Smooth muscle cell (in vitro differentiated cells): Measurements from ENCODE around the gene LIG1. TPM values are rescaled to one million over a fixed set of nuclear protein-coding genes. Genes with fewer than 3 reads are reported as not detected.

Experiments
- DNase-seq: peaks from one replicate; lab custom pipeline; 2025; ENCODE audit not compliant: unreplicated experiment; lab: John Stamatoyannopoulos, UW
- H2AFZ ChIP-seq: fragments of 200-600 bp; sonication (generic); 2 replicates; pipeline ENCODE4 v1.6.0; 2016; ENCODE audit warnings: antibody characterized with exemption, low read depth, mild to moderate bottlenecking
- H3F3A ChIP-seq: fragments of 200-600 bp; sonication (generic); 2 replicates; pipeline ENCODE4 v1.6.0; 2017; ENCODE audit warnings: antibody characterized with exemption, low read depth
- H3K27ac ChIP-seq: fragments of 200-600 bp; sonication (generic); 2 replicates; pipeline ENCODE4 v1.5.1; 2016; ENCODE audit warnings: low read depth, mild to moderate bottlenecking
- H3K27me3 ChIP-seq: fragments of 200-600 bp; sonication (generic); 2 replicates; pipeline ENCODE4 v1.6.1; 2016; ENCODE audit warnings: low read depth, mild to moderate bottlenecking
- H3K36me3 ChIP-seq: fragments of 200-600 bp; sonication (generic); 2 replicates; pipeline ENCODE4 v1.5.1; 2016; ENCODE audit warnings: low read depth
- H3K4me1 ChIP-seq: fragments of 200-600 bp; sonication (generic); 2 replicates; pipeline ENCODE4 v1.5.1; 2016; ENCODE audit warnings: low read depth
- H3K4me2 ChIP-seq: fragments of 200-600 bp; sonication (generic); 2 replicates; pipeline ENCODE4 v1.6.0; 2016; ENCODE audit warnings: mild to moderate bottlenecking
- H3K4me3 ChIP-seq: fragments of 200-600 bp; sonication (generic); 2 replicates; pipeline ENCODE4 v1.5.1; 2016; ENCODE audit warnings: mild to moderate bottlenecking
- H3K79me2 ChIP-seq: fragments of 200-600 bp; sonication (generic); 2 replicates; pipeline ENCODE4 v1.6.0; 2016; ENCODE audit warnings: low read depth, mild to moderate bottlenecking
- H3K9ac ChIP-seq: fragments of 200-600 bp; sonication (generic); 2 replicates; pipeline ENCODE4 v1.6.0; 2016; ENCODE audit warnings: low read depth
- H3K9me3 ChIP-seq: fragments of 200-600 bp; sonication (generic); replicated peaks from 2 replicates; pipeline ENCODE4 v1.5.1; 2016; ENCODE audit warnings: low read depth
- H4K20me1 ChIP-seq: fragments of 200-600 bp; sonication (generic); 2 replicates; pipeline ENCODE4 v1.6.0; 2016; ENCODE audit warnings: low read depth
- CTCF ChIP-seq: fragments of 200-600 bp; sonication (generic); IDR thresholded peaks from 2 replicates; pipeline ENCODE4 v1.5.1; 2017; ENCODE audit warnings: borderline replicate concordance, mild to moderate bottlenecking, antibody characterized with exemption; ENCODE audit not compliant: insufficient read depth, poor library complexity, severe bottlenecking
- WGBS: methylation state at CpG from one replicate; pipeline ENCODE4 v1.1.7; 2016; ENCODE audit warnings: low lambda C conversion rate; 5-methylcytosine and 5-hydroxymethylcytosine counted together
- polyA plus RNA-seq: library from polyadenylated mRNA; unstranded; fragments of >200 nt; fragmentation: Nextera tagmentation; extraction: Ambion mirVana; gene quantifications from 2 replicates; pipeline ENCODE4 v1.2.1, GENCODE V29; 2016
- total RNA-seq: library from RNA; depleted of rRNA; stranded (reverse); fragments of >200 nt; gene quantifications from 2 replicates; pipeline ENCODE4 v1.2.3, GENCODE V29; 2014

The LIG1 gene
- total and polyA plus RNA-seq, 2 experiments from 2014 or later: 16.5 to 26.1 TPM

- peak overlapping the region; percentile 95 for H2AFZ ChIP-seq
- peaks cover 9% of the 10 kb centered on the region for H3K4me1 ChIP-seq
- peak overlapping the region; percentile 90 for H3K4me3 ChIP-seq
- H4K20me1 ChIP-seq: no peaks in the 10 kb centered on the region
- no peaks in the 10 kb centered on the region for H3K9me3 ChIP-seq
- WGBS: 10% methylated on average over 16 of the region's 21 CpGs
- H3K27ac ChIP-seq: no peak overlapping the region
- peak overlapping the region; percentile 94 for H3K4me2 ChIP-seq
- no peaks in the 10 kb centered on the region for H3K27me3 ChIP-seq
- DNase-seq: no peak
- no peaks in the 10 kb centered on the region for H3F3A ChIP-seq
- H3K36me3 ChIP-seq: no peaks in the 10 kb centered on the region
- H3K79me2 ChIP-seq: peaks cover 9% of the 10 kb centered on the region
- peak overlapping the region; percentile 67 for H3K9ac ChIP-seq
- TF ChIP-seq CTCF: no peak
Observed at GRCh38 chr19:48170817-48171347, 738 bp upstream of the LIG1 start.

GRCh38 chr19:48169578-48169938, 586 bp downstream of the LIG1 start:
- no peaks in the 10 kb centered on the region for H3F3A ChIP-seq
- peaks cover 9% of the 10 kb centered on the region for H3K4me1 ChIP-seq
- peak overlapping the region; percentile 94 for H3K4me2 ChIP-seq
- no peaks in the 10 kb centered on the region for H3K36me3 ChIP-seq
- peak overlapping the region; percentile 32 for H2AFZ ChIP-seq
- DNase-seq: peak; percentile 72
- H3K4me3 ChIP-seq: peak overlapping the region; percentile 90
- H3K9ac ChIP-seq: no peak overlapping the region
- 0% methylated on average over 3 of the region's 15 CpGs for WGBS
- peak overlapping the region; percentile 8 for H3K27ac ChIP-seq
- no peak for TF ChIP-seq CTCF
- no peaks in the 10 kb centered on the region for H3K9me3 ChIP-seq
- H3K27me3 ChIP-seq: no peaks in the 10 kb centered on the region
- peaks cover 9% of the 10 kb centered on the region for H3K79me2 ChIP-seq
- H4K20me1 ChIP-seq: no peaks in the 10 kb centered on the region

GRCh38 chr19:48168689-48169088, 1.5 kb downstream of the LIG1 start:
- Histone ChIP-seq H3K4me1 (peaks cover 9% of the 10 kb centered on the region), H3K36me3 (no peaks in the 10 kb centered on the region), H3K4me2 (no peak overlapping the region), H2AFZ (no peak overlapping the region), H3K27me3 (no peaks in the 10 kb centered on the region), H3K4me3 (no peak overlapping the region), H3K9me3 (no peaks in the 10 kb centered on the region), H3K9ac (no peak overlapping the region), H3K27ac (peak overlapping the region; percentile 8), H4K20me1 (no peaks in the 10 kb centered on the region), H3F3A (no peaks in the 10 kb centered on the region), H3K79me2 (peaks cover 9% of the 10 kb centered on the region)
- 89% methylated on average over 5 of the region's 5 CpGs for WGBS
- TF ChIP-seq CTCF: no peak
- DNase-seq: no peak

- WGBS: 91% methylated on average over 12 of the region's 12 CpGs
- no peaks in the 10 kb centered on the region for H3K4me1 ChIP-seq
- no peak overlapping the region for H3K4me3 ChIP-seq
- H3K27me3 ChIP-seq: no peaks in the 10 kb centered on the region
- H3K4me2 ChIP-seq: no peak overlapping the region
- H3K36me3 ChIP-seq: no peaks in the 10 kb centered on the region
- H3K9me3 ChIP-seq: no peaks in the 10 kb centered on the region
- H4K20me1 ChIP-seq: no peaks in the 10 kb centered on the region
- H3K79me2 ChIP-seq: no peaks in the 10 kb centered on the region
- H2AFZ ChIP-seq: no peak overlapping the region
- no peak overlapping the region for H3K9ac ChIP-seq
- no peak for DNase-seq
- TF ChIP-seq CTCF: no peak
- H3F3A ChIP-seq: no peaks in the 10 kb centered on the region
- no peak overlapping the region for H3K27ac ChIP-seq
Observed at GRCh38 chr19:48158210-48158790, 11.8 kb downstream of the LIG1 start.
